Measurements from ENCODE around the gene SBF2. TPM values are rescaled to one million over a fixed set of nuclear protein-coding genes. Genes with fewer than 3 reads are reported as not detected.

Gene SBF2
- total and polyA plus RNA-seq, 2 of the 13 experiments (the other 11 are each of a cell fraction or from before 2014, with no cell fraction given): 24.0 to 45.8 TPM

DNA sequence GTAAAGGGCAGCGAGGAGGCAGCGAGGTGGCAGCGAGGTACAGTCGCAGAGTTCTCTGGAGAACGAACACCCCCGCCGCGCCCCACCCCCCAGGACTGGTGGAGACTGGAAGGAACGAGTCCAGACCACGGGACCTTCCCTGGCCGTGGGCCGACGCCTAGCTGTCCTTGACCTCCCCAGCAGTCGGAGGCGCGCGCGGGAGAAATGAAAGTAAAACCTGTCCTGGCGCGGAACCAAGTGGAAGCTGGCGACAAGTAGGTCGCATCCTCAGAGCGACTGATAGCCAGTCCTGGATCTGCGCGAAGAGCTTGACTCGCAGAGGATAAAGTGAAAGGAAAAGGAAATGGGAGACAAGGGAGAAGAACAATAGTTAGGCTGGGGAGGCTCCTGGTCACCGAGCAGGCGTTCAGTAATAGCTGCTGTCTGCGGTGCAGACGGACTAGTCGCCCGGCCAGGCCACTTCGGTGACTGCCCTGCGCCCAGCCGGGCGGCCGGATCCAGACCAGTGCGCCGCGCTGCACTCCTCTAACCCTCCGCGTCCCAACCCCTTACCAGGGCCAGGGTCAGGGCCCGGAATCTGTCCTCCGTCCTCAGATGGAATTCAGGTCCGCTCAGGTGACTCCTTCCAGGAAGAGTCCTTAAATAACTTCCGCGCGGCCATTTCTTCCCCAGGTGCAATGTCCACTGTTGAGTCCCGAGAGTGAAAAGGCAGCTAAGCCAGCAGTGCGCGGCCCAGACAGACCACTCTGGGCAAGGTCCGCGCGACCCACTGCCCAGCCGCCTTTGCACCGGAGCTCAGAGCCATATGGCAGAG is 8.9 kb upstream of the SBF2 start (continued):
- TF ChIP-seq IKZF4 (CRISPR knock-in tag; IDR thresholded peaks at IDR 0.05; ENCODE audit: borderline replicate concordance, low read depth, not compliant biosample characterization): no peak
- 0 out of 2 replicates have a peak, but pooled peaks have one; percentile 4 for TF ChIP-seq PITX1 (CRISPR knock-in tag; IDR thresholded peaks at IDR 0.05)
- TF ChIP-seq, protein P1, sequence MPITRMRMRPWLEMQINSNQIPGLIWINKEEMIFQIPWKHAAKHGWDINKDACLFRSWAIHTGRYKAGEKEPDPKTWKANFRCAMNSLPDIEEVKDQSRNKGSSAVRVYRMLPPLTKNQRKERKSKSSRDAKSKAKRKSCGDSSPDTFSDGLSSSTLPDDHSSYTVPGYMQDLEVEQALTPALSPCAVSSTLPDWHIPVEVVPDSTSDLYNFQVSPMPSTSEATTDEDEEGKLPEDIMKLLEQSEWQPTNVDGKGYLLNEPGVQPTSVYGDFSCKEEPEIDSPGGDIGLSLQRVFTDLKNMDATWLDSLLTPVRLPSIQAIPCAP (CRISPR knock-in tag; IDR thresholded peaks at IDR 0.05; ENCODE audit: low read depth): peak; percentile 88; the same call in 1 of the 2 replicates
- 0 out of 2 replicates have a peak, but pooled peaks have one; percentile 59 for TF ChIP-seq NR1H2 (CRISPR knock-in tag; IDR thresholded peaks at IDR 0.05; ENCODE audit: borderline replicate concordance, low read depth)
- no peak for TF ChIP-seq GPN1 (CRISPR knock-in tag; IDR thresholded peaks at IDR 0.05; ENCODE audit: borderline replicate concordance)
- TF ChIP-seq, protein P2, sequence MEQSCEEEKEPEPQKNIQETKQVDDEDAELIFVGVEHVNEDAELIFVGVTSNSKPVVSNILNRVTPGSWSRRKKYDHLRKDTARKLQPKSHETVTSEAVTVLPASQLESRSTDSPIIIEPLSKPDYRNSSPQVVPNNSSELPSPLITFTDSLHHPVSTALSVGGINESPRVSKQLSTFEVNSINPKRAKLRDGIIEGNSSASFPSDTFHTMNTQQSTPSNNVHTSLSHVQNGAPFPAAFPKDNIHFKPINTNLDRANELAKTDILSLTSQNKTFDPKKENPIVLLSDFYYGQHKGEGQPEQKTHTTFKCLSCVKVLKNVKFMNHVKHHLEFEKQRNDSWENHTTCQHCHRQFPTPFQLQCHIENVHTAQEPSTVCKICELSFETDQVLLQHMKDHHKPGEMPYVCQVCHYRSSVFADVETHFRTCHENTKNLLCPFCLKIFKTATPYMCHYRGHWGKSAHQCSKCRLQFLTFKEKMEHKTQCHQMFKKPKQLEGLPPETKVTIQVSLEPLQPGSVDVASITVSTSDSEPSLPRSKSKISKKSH (CRISPR knock-in tag; IDR thresholded peaks at IDR 0.05; ENCODE audit: borderline replicate concordance): no peak; the same call in 1 of the 2 replicates
- TF ChIP-seq, protein P3, sequence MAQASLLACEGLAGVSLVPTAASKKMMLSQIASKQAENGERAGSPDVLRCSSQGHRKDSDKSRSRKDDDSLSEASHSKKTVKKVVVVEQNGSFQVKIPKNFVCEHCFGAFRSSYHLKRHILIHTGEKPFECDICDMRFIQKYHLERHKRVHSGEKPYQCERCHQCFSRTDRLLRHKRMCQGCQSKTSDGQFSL (CRISPR knock-in tag; IDR thresholded peaks at IDR 0.05): 0 out of 2 replicates have a peak, but pooled peaks have one; percentile 36
- TF ChIP-seq ZNF180 (CRISPR knock-in tag; IDR thresholded peaks at IDR 0.05; ENCODE audit: borderline replicate concordance, low read depth): no peak
- TF ChIP-seq ZNF20 (CRISPR knock-in tag; IDR thresholded peaks at IDR 0.05): no peak
- no peak for TF ChIP-seq HDAC1 (CRISPR knock-in tag; IDR thresholded peaks at IDR 0.05)
- TF ChIP-seq, protein P4, sequence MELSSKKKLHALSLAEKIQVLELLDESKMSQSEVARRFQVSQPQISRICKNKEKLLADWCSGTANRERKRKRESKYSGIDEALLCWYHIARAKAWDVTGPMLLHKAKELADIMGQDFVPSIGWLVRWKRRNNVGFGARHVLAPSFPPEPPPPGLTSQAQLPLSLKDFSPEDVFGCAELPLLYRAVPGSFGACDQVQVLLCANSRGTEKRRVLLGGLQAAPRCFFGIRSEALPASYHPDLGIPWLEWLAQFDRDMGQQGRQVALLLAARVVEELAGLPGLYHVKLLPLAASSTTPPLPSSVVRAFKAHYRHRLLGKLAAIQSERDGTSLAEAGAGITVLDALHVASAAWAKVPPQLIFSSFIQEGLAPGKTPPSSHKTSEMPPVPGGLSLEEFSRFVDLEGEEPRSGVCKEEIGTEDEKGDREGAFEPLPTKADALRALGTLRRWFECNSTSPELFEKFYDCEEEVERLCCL (CRISPR knock-in tag; IDR thresholded peaks at IDR 0.05; ENCODE audit: borderline replicate concordance): no peak
- TF ChIP-seq RORA (CRISPR knock-in tag; IDR thresholded peaks at IDR 0.05): no peak
- no peak for TF ChIP-seq GATA4 (IDR thresholded peaks at IDR 0.05; ENCODE audit: borderline replicate concordance, low read depth)
- no peak; the same call in 1 of the 2 replicates for TF ChIP-seq SMAD3 (CRISPR knock-in tag; IDR thresholded peaks at IDR 0.05)
- TF ChIP-seq RAD51 (IDR thresholded peaks at IDR 0.05; ENCODE audit: borderline replicate concordance): no peak
- no peak for TF ChIP-seq RBM39 (IDR thresholded peaks at IDR 0.05; ENCODE audit: low read depth, low read length, poor library complexity, severe bottlenecking)
- peak; percentile 15; the same call in 1 of the 2 replicates for TF ChIP-seq POGZ (CRISPR knock-in tag; IDR thresholded peaks at IDR 0.05)
- no peak for TF ChIP-seq ZNF136 (CRISPR knock-in tag; IDR thresholded peaks at IDR 0.05; ENCODE audit: low read depth)
- TF ChIP-seq ZNF766 (CRISPR knock-in tag; IDR thresholded peaks at IDR 0.05; ENCODE audit: borderline replicate concordance): peak; percentile 51; the same call in 1 of the 2 replicates
- no peak for TF ChIP-seq KAT7 (CRISPR knock-in tag; IDR thresholded peaks at IDR 0.05; ENCODE audit: borderline replicate concordance)
- peak; percentile 53 for TF ChIP-seq ZEB1 (IDR thresholded peaks at IDR 0.05; ENCODE audit: insufficient replicate concordance, low read depth)
- peak; percentile 25; the same call in 1 of the 2 replicates for TF ChIP-seq MEIS2 (CRISPR knock-in tag; IDR thresholded peaks at IDR 0.05)
- TF ChIP-seq ZNF234 (CRISPR knock-in tag; conservative IDR thresholded peaks at IDR 0.05): 0 out of 2 replicates have a peak, but pooled peaks have one; percentile 12
- TF ChIP-seq ZFP36 (IDR thresholded peaks at IDR 0.05; ENCODE audit: borderline replicate concordance, low read depth, low read length, partially characterized antibody): no peak
